B cell (primary cell): Measurements from ENCODE around the gene MYL6. TPM values are rescaled to one million over a fixed set of nuclear protein-coding genes. Genes with fewer than 3 reads are reported as not detected.
A peak's percentile ranks its signal among the peaks of the same experiment; 100 is the strongest.

Experiments
- ATAC-seq: fragments of 200-7000 bp; cut with Tn5 transposase; one replicate; pipeline ENCODE4 v1.10.0; 2021; ENCODE audit warnings: low read depth, mild to moderate bottlenecking, moderate number of reproducible peaks, moderate library complexity
- CTCF ChIA-PET: fragments of 350-600 bp; sonication (Branson Sonifier 250); formaldehyde crosslinking; loops from one replicate; lab custom pipeline; 2021; ENCODE audit warnings: antibody characterized with exemption, inconsistent platforms; lab: Charles Lee
- POLR2A ChIA-PET: fragments of 350-600 bp; sonication (Branson Sonifier 250); formaldehyde crosslinking; loops from one replicate; lab custom pipeline; 2021; ENCODE audit warnings: antibody characterized with exemption; lab: Charles Lee
- DNase-seq: peaks from one replicate; pipeline ENCODE4 v3.0.0; 2013
- H2AFZ ChIP-seq: 2 replicates; pipeline ENCODE4 v1.6.1; 2012; ENCODE audit warnings: mild to moderate bottlenecking, low read depth, low read length; ENCODE audit not compliant: insufficient read depth, poor library complexity, severe bottlenecking
- H3K27ac ChIP-seq, 2 donors: 1 replicate in 1 of 2; 2 replicates in 1 of 2; pipeline ENCODE4 v1.5.1; 2012 to 2013; ENCODE audit warnings: low read length in 2 of 2, mild to moderate bottlenecking in 2 of 2, moderate library complexity in 1 of 2
- H3K27me3 ChIP-seq, 4 experiments: fragments of 200-600 bp in 1 of 4; sonication (generic) in 1 of 4; replicated peaks in 1 of 4; 1 replicate in 2 of 4; 2 replicates in 2 of 4; pipeline versions ENCODE4 v1.6.1 to v1.7.0; 2013 to 2016; ENCODE audit warnings: low read length in 3 of 4, mild to moderate bottlenecking in 2 of 4, mixed read lengths in 1 of 4, moderate library complexity in 1 of 4; ENCODE audit not compliant: insufficient read depth in 4 of 4, control insufficient read depth in 3 of 4; ENCODE audit errors: control extremely low read depth in 1 of 4
- H3K36me3 ChIP-seq, 2 experiments: replicated peaks in 1 of 2; 1 replicate in 1 of 2; 2 replicates in 1 of 2; pipeline versions ENCODE4 v1.6.1 to v1.7.1; 2013; ENCODE audit warnings: low read length in 1 of 2; ENCODE audit not compliant: insufficient read depth in 2 of 2, control insufficient read depth in 1 of 2; ENCODE audit errors: control extremely low read depth in 1 of 2, extremely low read depth in 1 of 2
- H3K4me1 ChIP-seq, 2 donors: fragments of 200-600 bp in 1 of 2; sonication (generic) in 1 of 2; 1 replicate in 1 of 2; 2 replicates in 1 of 2; pipeline versions ENCODE4 v1.5.1 to v1.6.1; 2013 to 2017; ENCODE audit warnings: low read length in 2 of 2; ENCODE audit not compliant: control insufficient read depth in 2 of 2, insufficient read depth in 2 of 2
- H3K4me2 ChIP-seq: replicated peaks from 2 replicates; pipeline ENCODE3; 2012; ENCODE audit warnings: mild to moderate bottlenecking, low read depth, low read length; ENCODE audit not compliant: poor library complexity, severe bottlenecking
- H3K4me3 ChIP-seq, 5 experiments: fragments of 200-600 bp in 1 of 5; sonication (generic) in 1 of 5; 1 replicate in 3 of 5; 2 replicates in 2 of 5; pipeline versions ENCODE4 v1.5.1 to v1.7.0; 2011 to 2016; ENCODE audit warnings: low read length in 4 of 5, mild to moderate bottlenecking in 4 of 5, low read depth in 2 of 5, control low read depth in 1 of 5, moderate library complexity in 1 of 5; ENCODE audit not compliant: insufficient read depth in 1 of 5; ENCODE audit errors: control extremely low read depth in 1 of 5, extremely low read depth in 1 of 5
- H3K79me2 ChIP-seq: fragments of 200-600 bp; sonication (generic); one replicate; pipeline ENCODE4 v1.6.0; 2016; ENCODE audit warnings: low read length; ENCODE audit not compliant: control insufficient read depth, insufficient read depth
- H3K9ac ChIP-seq: fragments of 200-600 bp; sonication (generic); 2 replicates; pipeline ENCODE4 v1.6.1; 2017; ENCODE audit warnings: mild to moderate bottlenecking, low read length, moderate library complexity
- H3K9me3 ChIP-seq, 3 donors: one replicate each; pipeline versions ENCODE4 v1.6.1 to v1.7.1; 2013; ENCODE audit warnings: low read length in 2 of 3; ENCODE audit not compliant: control insufficient read depth in 2 of 3, insufficient read depth in 1 of 3; ENCODE audit errors: control extremely low read depth in 1 of 3
- H4K20me1 ChIP-seq: 2 replicates; pipeline ENCODE4 v1.6.0; 2012; ENCODE audit warnings: mild to moderate bottlenecking, low read length; ENCODE audit not compliant: insufficient read depth, control insufficient read depth, poor library complexity, severe bottlenecking
- H3K27ac Mint-ChIP-seq: one replicate; pipeline ENCODE4 v1.8.0; 2021; ENCODE audit warnings: mixed read lengths
- H3K27me3 Mint-ChIP-seq: one replicate; pipeline ENCODE4 v1.8.0; 2021; ENCODE audit warnings: mixed read lengths
- H3K4me1 Mint-ChIP-seq: one replicate; pipeline ENCODE4 v1.8.0; 2021; ENCODE audit warnings: mixed read lengths
- H3K4me3 Mint-ChIP-seq: one replicate; pipeline ENCODE4 v1.8.0; 2021; ENCODE audit warnings: mixed read lengths
- H3K9me3 Mint-ChIP-seq: one replicate; pipeline ENCODE4 v1.8.0; 2022; ENCODE audit warnings: mixed read lengths; ENCODE audit not compliant: insufficient read depth
- EZH2 ChIP-seq: IDR thresholded peaks from 2 replicates; pipeline ENCODE4 v1.6.1; 2012; ENCODE audit warnings: borderline replicate concordance, low read depth, mild to moderate bottlenecking, moderate library complexity, low read length; ENCODE audit not compliant: insufficient read depth, poor library complexity, severe bottlenecking
- WGBS: methylation state at CpG from one replicate; pipeline ENCODE4 v1.1.5; 2013; ENCODE audit warnings: missing lambda C conversion rate; ENCODE audit not compliant: insufficient coverage; 5-methylcytosine and 5-hydroxymethylcytosine counted together
- intact Hi-C: fragments of 100-400 bp; cut with micrococcal nuclease; formaldehyde crosslinking; loops from one replicate; pipeline ENCODE4 v1.10.0; 2022
- polyA plus RNA-seq: library from polyadenylated mRNA; depleted of rRNA; stranded (reverse); fragments of >200 nt; gene quantifications from 2 replicates; pipeline ENCODE4 v1.2.3, GENCODE V29; 2012
- total RNA-seq, 2 donors: library from RNA; stranded (reverse); fragments of 120-200 nt in 1 of 2; gene quantifications; 1 replicate in 1 of 2; 2 replicates in 1 of 2; pipeline versions ENCODE4 v1.2.3 to v1.2.4, GENCODE V29; 2013 to 2022
- TF ChIP-seq, protein P1 (sequence below): fragments of 200-600 bp; IDR thresholded peaks from one replicate; pipeline ENCODE4 v1.8.0; 2022; ENCODE audit warnings: antibody characterized with exemption, mild to moderate bottlenecking

MYL6 gene
- total and polyA plus RNA-seq, 2 donors (not counting 1 experiment from before 2014, with no cell fraction given): 675 to 711 TPM

DNA sequence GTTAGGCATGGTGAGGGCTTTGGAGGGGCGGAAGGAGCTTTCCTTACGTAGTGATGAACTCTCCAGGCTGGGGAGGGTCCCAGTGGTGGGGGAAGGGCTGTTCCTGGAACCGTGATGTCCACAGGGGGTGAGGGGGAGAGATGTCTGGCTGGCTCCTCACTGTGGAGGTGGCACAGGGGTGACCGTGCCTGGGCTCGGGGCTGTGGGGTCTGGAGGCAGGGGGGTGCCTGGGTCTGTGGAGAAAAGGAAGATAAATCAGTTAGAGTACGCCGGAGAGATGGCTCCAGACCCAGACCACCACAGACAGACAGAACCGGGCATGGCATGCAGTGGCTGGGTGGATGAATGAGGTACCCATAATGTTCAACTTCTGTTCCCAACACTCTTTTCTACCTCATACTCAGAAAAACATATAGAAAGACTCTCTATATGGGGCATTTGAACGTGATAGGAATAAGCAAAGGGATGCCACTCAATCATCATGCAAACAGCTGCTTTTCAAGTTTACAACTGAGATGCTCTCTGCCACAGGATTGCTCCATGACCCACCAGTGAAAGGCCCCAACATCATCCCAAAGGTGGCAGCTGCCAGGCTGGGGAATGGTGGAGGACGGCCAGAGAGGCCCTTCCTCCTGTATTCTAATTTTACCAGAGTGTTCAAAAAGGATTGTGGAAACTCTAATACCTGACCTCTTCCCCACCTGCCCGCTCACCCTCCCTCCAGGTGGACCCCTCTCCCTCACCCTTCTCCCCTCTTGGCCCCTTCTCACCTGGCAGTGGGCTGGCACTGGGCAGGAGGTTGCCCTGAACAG, 5.6 kb downstream of the MYL6 start:
- 89% methylated on average over 5 of the region's 11 CpGs for WGBS
- Histone ChIP-seq H3K79me2 (peaks cover 18% of the 10 kb centered on the region), H3K27me3 (no peaks in the 10 kb centered on the region), H2AFZ (no peak overlapping the region), H3K36me3 (peaks cover 7 to 86% of the 10 kb centered on the region in 2 experiments), H3K4me3 (no peak overlapping the region), H3K27ac (no peak overlapping the region), H4K20me1 (peaks cover 14% of the 10 kb centered on the region), H3K9me3 (no peaks in the 10 kb centered on the region), H3K4me2 (no peak overlapping the region), H3K4me1 (peaks cover 20 to 26% of the 10 kb centered on the region in 2 donors), H3K9ac (no peak overlapping the region)
- intact Hi-C loops: no loop called here
- H3K27ac Mint-ChIP-seq: peak overlapping the region; percentile 53
- peaks cover 28% of the 10 kb centered on the region for H3K4me1 Mint-ChIP-seq
- no peak for TF ChIP-seq EZH2
- TF ChIP-seq, protein P1, sequence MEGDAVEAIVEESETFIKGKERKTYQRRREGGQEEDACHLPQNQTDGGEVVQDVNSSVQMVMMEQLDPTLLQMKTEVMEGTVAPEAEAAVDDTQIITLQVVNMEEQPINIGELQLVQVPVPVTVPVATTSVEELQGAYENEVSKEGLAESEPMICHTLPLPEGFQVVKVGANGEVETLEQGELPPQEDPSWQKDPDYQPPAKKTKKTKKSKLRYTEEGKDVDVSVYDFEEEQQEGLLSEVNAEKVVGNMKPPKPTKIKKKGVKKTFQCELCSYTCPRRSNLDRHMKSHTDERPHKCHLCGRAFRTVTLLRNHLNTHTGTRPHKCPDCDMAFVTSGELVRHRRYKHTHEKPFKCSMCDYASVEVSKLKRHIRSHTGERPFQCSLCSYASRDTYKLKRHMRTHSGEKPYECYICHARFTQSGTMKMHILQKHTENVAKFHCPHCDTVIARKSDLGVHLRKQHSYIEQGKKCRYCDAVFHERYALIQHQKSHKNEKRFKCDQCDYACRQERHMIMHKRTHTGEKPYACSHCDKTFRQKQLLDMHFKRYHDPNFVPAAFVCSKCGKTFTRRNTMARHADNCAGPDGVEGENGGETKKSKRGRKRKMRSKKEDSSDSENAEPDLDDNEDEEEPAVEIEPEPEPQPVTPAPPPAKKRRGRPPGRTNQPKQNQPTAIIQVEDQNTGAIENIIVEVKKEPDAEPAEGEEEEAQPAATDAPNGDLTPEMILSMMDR: no peak
- no peaks in the 10 kb centered on the region for H3K9me3 Mint-ChIP-seq
- no peaks in the 10 kb centered on the region for H3K27me3 Mint-ChIP-seq
- H3K4me3 Mint-ChIP-seq: no peak overlapping the region
- ChIA-PET POLR2A (interaction anchor here (1.2 to 1.3 kb wide), 2 partner anchors 13 to 26 kb away, joined by 3 read pairs; no protein-coding TSS in a partner anchor), CTCF (interaction anchor here (0.8 to 3.1 kb wide), 3 partner anchors 19 to 106 kb away, joined by 3 to 24 read pairs (median 3); partner anchors contain the start of gene SMARCC2)
- ATAC-seq (no peak), DNase-seq (no peak)

DNA sequence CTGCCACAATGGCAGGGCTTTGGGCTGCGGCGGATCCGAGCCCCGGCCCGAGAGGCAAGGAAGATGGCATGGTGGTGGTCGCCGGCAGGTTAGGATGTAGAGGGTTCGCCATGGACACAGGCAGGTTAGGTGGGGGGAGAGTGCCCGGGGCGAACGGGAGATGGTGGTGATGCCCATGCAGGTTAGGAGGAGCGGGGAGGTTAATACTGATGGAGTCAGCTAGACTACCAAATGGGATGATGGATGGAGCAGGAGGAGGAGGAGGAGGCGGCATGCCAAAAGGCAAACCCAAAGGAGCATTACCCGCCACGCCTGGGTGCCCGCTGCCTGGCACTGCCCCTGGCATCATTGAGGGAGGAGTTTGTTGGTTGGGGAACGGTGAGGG, 6.2 kb downstream of the MYL6 start:
- H3K36me3 ChIP-seq: peaks cover 7 to 90% of the 10 kb centered on the region in 2 experiments
- no peaks in the 10 kb centered on the region for H3K27me3 Mint-ChIP-seq
- DNase-seq (no peak), ATAC-seq (no peak)
- TF ChIP-seq, protein P1: no peak
- no peak for TF ChIP-seq EZH2
- H3K27ac Mint-ChIP-seq: peak overlapping the region; percentile 56
- CTCF ChIA-PET: interaction anchor here (1.4 to 1.6 kb wide), 2 partner anchors 12 to 18 kb away, joined by 3 read pairs; no protein-coding TSS in a partner anchor
- H3K27me3 ChIP-seq: no peaks in the 10 kb centered on the region
- no peaks in the 10 kb centered on the region for H3K9me3 ChIP-seq
- H3K4me3 Mint-ChIP-seq: no peak overlapping the region
- H3K79me2 ChIP-seq: peaks cover 12% of the 10 kb centered on the region
- no peak overlapping the region for H3K4me2 ChIP-seq
- POLR2A ChIA-PET: interaction anchor here (1.3 kb wide), 1 partner anchor 13 kb away, joined by 3 read pairs; no protein-coding TSS in a partner anchor
- over 99% methylated on average over 13 of the region's 17 CpGs for WGBS
- H3K9me3 Mint-ChIP-seq: no peaks in the 10 kb centered on the region
- peaks cover 22% of the 10 kb centered on the region for H3K4me1 Mint-ChIP-seq
- intact Hi-C loops: no loop called here
- H3K27ac ChIP-seq: no peak overlapping the region
- H3K4me3 ChIP-seq: no peak overlapping the region
- no peak overlapping the region for H3K9ac ChIP-seq
- H3K4me1 ChIP-seq: peaks cover 15 to 20% of the 10 kb centered on the region in 2 donors
- peaks cover 10% of the 10 kb centered on the region for H4K20me1 ChIP-seq
- no peak overlapping the region for H2AFZ ChIP-seq
